Measurements from ENCODE around the gene CATSPERD.

DNA sequence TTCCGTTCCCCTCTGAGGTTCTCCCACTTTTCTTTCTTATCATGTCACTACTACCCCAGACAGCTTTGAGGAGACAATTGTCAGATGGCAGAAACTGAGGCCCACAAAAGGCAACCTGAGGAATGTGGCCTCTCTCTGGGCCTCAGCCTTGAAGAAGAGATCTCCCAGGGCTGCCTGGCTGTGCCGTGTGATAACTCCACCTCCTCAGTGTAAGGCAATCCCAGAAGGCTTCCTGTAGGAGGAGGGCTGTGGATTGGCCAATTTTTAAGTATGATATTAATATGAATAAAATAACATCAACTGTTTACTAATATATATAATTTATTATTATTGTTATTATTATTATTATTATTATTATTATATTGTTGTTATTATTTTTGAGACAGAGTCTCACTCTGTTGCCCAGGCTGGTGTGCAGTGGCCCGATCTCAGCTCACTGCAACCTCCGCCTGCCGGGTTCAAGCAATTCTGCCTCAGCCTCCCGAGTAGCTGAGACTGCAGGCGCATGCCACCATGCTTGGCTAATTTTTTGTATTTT lies 75.0 kb downstream of the CATSPERD start:
- TF ChIP-seq, protein P1, sequence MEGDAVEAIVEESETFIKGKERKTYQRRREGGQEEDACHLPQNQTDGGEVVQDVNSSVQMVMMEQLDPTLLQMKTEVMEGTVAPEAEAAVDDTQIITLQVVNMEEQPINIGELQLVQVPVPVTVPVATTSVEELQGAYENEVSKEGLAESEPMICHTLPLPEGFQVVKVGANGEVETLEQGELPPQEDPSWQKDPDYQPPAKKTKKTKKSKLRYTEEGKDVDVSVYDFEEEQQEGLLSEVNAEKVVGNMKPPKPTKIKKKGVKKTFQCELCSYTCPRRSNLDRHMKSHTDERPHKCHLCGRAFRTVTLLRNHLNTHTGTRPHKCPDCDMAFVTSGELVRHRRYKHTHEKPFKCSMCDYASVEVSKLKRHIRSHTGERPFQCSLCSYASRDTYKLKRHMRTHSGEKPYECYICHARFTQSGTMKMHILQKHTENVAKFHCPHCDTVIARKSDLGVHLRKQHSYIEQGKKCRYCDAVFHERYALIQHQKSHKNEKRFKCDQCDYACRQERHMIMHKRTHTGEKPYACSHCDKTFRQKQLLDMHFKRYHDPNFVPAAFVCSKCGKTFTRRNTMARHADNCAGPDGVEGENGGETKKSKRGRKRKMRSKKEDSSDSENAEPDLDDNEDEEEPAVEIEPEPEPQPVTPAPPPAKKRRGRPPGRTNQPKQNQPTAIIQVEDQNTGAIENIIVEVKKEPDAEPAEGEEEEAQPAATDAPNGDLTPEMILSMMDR (IDR thresholded peaks at IDR 0.05), result no peak
- TF ChIP-seq ZFX (IDR thresholded peaks at IDR 0.05; ENCODE audit: borderline replicate concordance), result no peak
